ENCODE results near the gene PNPLA5.

The PNPLA5 gene

GRCh38 chr22:43843783-43844530, 47.9 kb downstream of the PNPLA5 start:
- no peak overlapping the region for H3K4me3 ChIP-seq (ENCODE audit: low read depth, low read length)
- no peak for TF ChIP-seq CTCF (IDR thresholded peaks at IDR 0.05; ENCODE audit: low read depth, low read length)
- in situ Hi-C loops (cut with HindIII; ENCODE audit: low sequenced_read_pairs) = no loop called here
- no peak for DNase-seq (ENCODE audit: low read depth, low spot score)

- no peak overlapping the region for H3K4me3 ChIP-seq (ENCODE audit: low read depth, low read length)
- no peak for DNase-seq (ENCODE audit: low read depth, low spot score)
- TF ChIP-seq CTCF (IDR thresholded peaks at IDR 0.05; ENCODE audit: low read depth, low read length) = no peak
- in situ Hi-C loops (cut with HindIII; ENCODE audit: low sequenced_read_pairs) = no loop called here
Measured at GRCh38 chr22:43841742-43842141, 50.1 kb downstream of the PNPLA5 start.

GRCh38 chr22:43840851-43841250, 51.0 kb downstream of the PNPLA5 start:
- no peak for TF ChIP-seq CTCF (IDR thresholded peaks at IDR 0.05; ENCODE audit: low read depth, low read length)
- in situ Hi-C loops (cut with HindIII; ENCODE audit: low sequenced_read_pairs) = no loop called here
- no peak for DNase-seq (ENCODE audit: low read depth, low spot score)
- no peak overlapping the region for H3K4me3 ChIP-seq (ENCODE audit: low read depth, low read length)

- DNase-seq (ENCODE audit: low read depth, low spot score) = no peak
- in situ Hi-C loops (cut with HindIII; ENCODE audit: low sequenced_read_pairs) = no loop called here
- TF ChIP-seq CTCF (IDR thresholded peaks at IDR 0.05; ENCODE audit: low read depth, low read length) = no peak
- no peak overlapping the region for H3K4me3 ChIP-seq (ENCODE audit: low read depth, low read length)
Measured at GRCh38 chr22:43840431-43840830, 51.4 kb downstream of the PNPLA5 start.

GRCh38 chr22:43839781-43840180, 52.0 kb downstream of the PNPLA5 start:
- no peak for TF ChIP-seq CTCF (IDR thresholded peaks at IDR 0.05; ENCODE audit: low read depth, low read length)
- in situ Hi-C loops (cut with HindIII; ENCODE audit: low sequenced_read_pairs) = no loop called here
- DNase-seq (ENCODE audit: low read depth, low spot score) = no peak
- no peak overlapping the region for H3K4me3 ChIP-seq (ENCODE audit: low read depth, low read length)

GRCh38 chr22:43838571-43839307, 53.1 kb downstream of the PNPLA5 start:
- H3K4me3 ChIP-seq (ENCODE audit: low read depth, low read length) = no peak overlapping the region
- no peak for DNase-seq (ENCODE audit: low read depth, low spot score)
- in situ Hi-C loops (cut with HindIII; ENCODE audit: low sequenced_read_pairs) = no loop called here
- TF ChIP-seq CTCF (IDR thresholded peaks at IDR 0.05; ENCODE audit: low read depth, low read length) = no peak

Measured in astrocyte of the spinal cord (primary cell).